CD4-positive, alpha-beta T cell (primary cell): Measurements from ENCODE around the gene NMB. TPM values are rescaled to one million over a fixed set of nuclear protein-coding genes. Genes with fewer than 3 reads are reported as not detected.
A peak's percentile ranks its signal among the peaks of the same experiment; 100 is the strongest.

Experiments
- ATAC-seq: fragments of 200-7000 bp; cut with Tn5 transposase; one replicate; pipeline ENCODE4 v1.10.0; 2022; ENCODE audit warnings: mild to moderate bottlenecking; ENCODE audit not compliant: poor library complexity
- CTCF ChIA-PET: fragments of 350-600 bp; sonication (Branson Sonifier 250); formaldehyde crosslinking; loops from one replicate; lab custom pipeline; 2021; ENCODE audit warnings: antibody characterized with exemption, inconsistent platforms; lab: Charles Lee
- POLR2A ChIA-PET: fragments of 350-600 bp; sonication (Branson Sonifier 250); formaldehyde crosslinking; loops from one replicate; lab custom pipeline; 2021; ENCODE audit warnings: antibody characterized with exemption, inconsistent platforms; lab: Charles Lee
- DNase-seq, 14 experiments: peaks; one replicate each; pipeline ENCODE4 v3.0.0-alpha.2; 2013 to 2020; ENCODE audit warnings: mixed read lengths in 2 of 14
- H3K27ac ChIP-seq, 2 donors: one replicate each; pipeline versions ENCODE4 v1.5.1 to v1.7.0; 2013; ENCODE audit warnings: low read length in 2 of 2, low read depth in 1 of 2, mild to moderate bottlenecking in 1 of 2
- H3K27me3 ChIP-seq, 2 experiments: 1 replicate in 1 of 2; 2 replicates in 1 of 2; pipeline versions ENCODE4 v1.6.1 to v1.7.0; 2013; ENCODE audit warnings: low read length in 2 of 2, control low read depth in 1 of 2, mild to moderate bottlenecking in 1 of 2, moderate library complexity in 1 of 2; ENCODE audit not compliant: insufficient read depth in 2 of 2, control insufficient read depth in 1 of 2
- H3K36me3 ChIP-seq: one replicate; pipeline ENCODE4 v1.6.1; 2013; ENCODE audit warnings: low read length, control low read depth; ENCODE audit not compliant: insufficient read depth
- H3K4me1 ChIP-seq: one replicate; pipeline ENCODE4 v1.6.1; 2013; ENCODE audit warnings: low read length, control low read depth; ENCODE audit not compliant: insufficient read depth
- H3K4me3 ChIP-seq: one replicate; pipeline ENCODE4 v1.5.1; 2013; ENCODE audit warnings: mild to moderate bottlenecking, low read length, moderate library complexity
- H3K9me3 ChIP-seq, 2 experiments: 1 replicate in 1 of 2; 2 replicates in 1 of 2; pipeline versions ENCODE4 v1.6.1 to v1.7.0; 2013; ENCODE audit warnings: low read length in 2 of 2, mild to moderate bottlenecking in 2 of 2, control low read depth in 1 of 2, moderate library complexity in 1 of 2; ENCODE audit not compliant: control insufficient read depth in 1 of 2, insufficient read depth in 1 of 2
- H3K27ac Mint-ChIP-seq: one replicate; pipeline ENCODE4 v1.8.0; 2020; ENCODE audit warnings: mixed read lengths
- H3K27me3 Mint-ChIP-seq: one replicate; pipeline ENCODE4 v1.8.0; 2021; ENCODE audit warnings: mixed read lengths
- H3K36me3 Mint-ChIP-seq: one replicate; pipeline ENCODE4 v1.8.0; 2021; ENCODE audit warnings: low read depth, mixed read lengths
- H3K4me1 Mint-ChIP-seq: one replicate; pipeline ENCODE4 v1.8.0; 2021; ENCODE audit warnings: low read depth, mixed read lengths
- H3K4me3 Mint-ChIP-seq: one replicate; pipeline ENCODE4 v1.8.0; 2020; ENCODE audit warnings: mild to moderate bottlenecking, mixed read lengths
- H3K9me3 Mint-ChIP-seq: one replicate; pipeline ENCODE4 v1.8.0; 2020; ENCODE audit warnings: mixed read lengths
- CTCF ChIP-seq: fragments of 200-600 bp; IDR thresholded peaks from one replicate; pipeline ENCODE4 v1.8.0; 2022; ENCODE audit warnings: antibody characterized with exemption, mild to moderate bottlenecking
- intact Hi-C, 2 experiments: fragments of 100-400 bp; cut with DNase I in 1 of 2; cut with micrococcal nuclease in 1 of 2; formaldehyde crosslinking; loops; one replicate each; pipeline versions ENCODE4 v1.15.1 to v1.9.0; 2023 to 2025; cut with DNase I, micrococcal nuclease
- total RNA-seq, 174 experiments: library from RNA in 2 of 174; stranded (reverse) in 2 of 174; gene quantifications; one replicate each; pipeline ENCODE4 v1.2.3 and lab custom pipeline; 2021 to 2026

Gene NMB
- total RNA-seq, 2 experiments from 2014 or later = 2.2 to 3.7 TPM

- intact Hi-C loops = no loop called here
- H3K36me3 Mint-ChIP-seq = peaks cover 61% of the 10 kb centered on the region
- peaks cover 11% of the 10 kb centered on the region for H3K36me3 ChIP-seq
- H3K27ac ChIP-seq = no peak overlapping the region
- no peak overlapping the region for H3K27ac Mint-ChIP-seq
- ChIA-PET POLR2A (no interaction called here), CTCF (no interaction called here)
- peaks cover 22% of the 10 kb centered on the region for H3K4me1 ChIP-seq
- no peaks in the 10 kb centered on the region for H3K27me3 Mint-ChIP-seq
- H3K4me1 Mint-ChIP-seq = peaks cover 34% of the 10 kb centered on the region
- DNase-seq (no peak), ATAC-seq (no peak)
- H3K9me3 ChIP-seq = no peaks in the 10 kb centered on the region
- H3K9me3 Mint-ChIP-seq = no peaks in the 10 kb centered on the region
- H3K27me3 ChIP-seq = no peaks in the 10 kb centered on the region
- H3K4me3 Mint-ChIP-seq = no peak overlapping the region
- no peak overlapping the region for H3K4me3 ChIP-seq
- TF ChIP-seq CTCF = no peak
These were observed 49.2 kb downstream of the NMB start for GRCh38 chr15:84608707-84609284.

- Histone ChIP-seq H3K4me1 (peaks cover 29% of the 10 kb centered on the region), H3K27ac (no peak overlapping the region), H3K27me3 (no peaks in the 10 kb centered on the region), H3K36me3 (peaks cover 14% of the 10 kb centered on the region), H3K4me3 (no peak overlapping the region), H3K9me3 (no peaks in the 10 kb centered on the region)
- no peaks in the 10 kb centered on the region for H3K27me3 Mint-ChIP-seq
- H3K4me3 Mint-ChIP-seq = no peak overlapping the region
- TF ChIP-seq CTCF = no peak
- intact Hi-C loops = no loop called here
- no peak for DNase-seq
- H3K36me3 Mint-ChIP-seq = peaks cover 65% of the 10 kb centered on the region
- no peaks in the 10 kb centered on the region for H3K9me3 Mint-ChIP-seq
- no peak overlapping the region for H3K27ac Mint-ChIP-seq
- ChIA-PET POLR2A (interaction anchor here (1.1 to 1.4 kb wide), 3 partner anchors 8 to 47 kb away, joined by 3 to 4 read pairs (median 4); partner anchors contain the start of gene WDR73), CTCF (no interaction called here)
- no peak for ATAC-seq
- H3K4me1 Mint-ChIP-seq = peaks cover 43% of the 10 kb centered on the region
These were observed 51.3 kb downstream of the NMB start for GRCh38 chr15:84606653-84607120.

GRCh38 chr15:84605554-84605882, 52.5 kb downstream of the NMB start:
- intact Hi-C loops = no loop called here

More at GRCh38 chr15:84605554-84605882, 52.5 kb downstream of the NMB start:
- H3K9me3 ChIP-seq = no peaks in the 10 kb centered on the region
- no peaks in the 10 kb centered on the region for H3K27me3 ChIP-seq
- peaks cover 70% of the 10 kb centered on the region for H3K36me3 Mint-ChIP-seq
- no peaks in the 10 kb centered on the region for H3K9me3 Mint-ChIP-seq
- H3K4me1 ChIP-seq = peaks cover 36% of the 10 kb centered on the region
- no peaks in the 10 kb centered on the region for H3K27me3 Mint-ChIP-seq
- H3K36me3 ChIP-seq = peaks cover 14% of the 10 kb centered on the region
- POLR2A ChIA-PET = interaction anchor here (1.4 to 1.5 kb wide), 2 partner anchors 26 to 29 kb away, joined by 4 to 5 read pairs; no protein-coding TSS in a partner anchor
- peak overlapping the region; percentile 8 for H3K4me3 ChIP-seq
- CTCF ChIA-PET = no interaction called here
- no peak for ATAC-seq
- DNase-seq = no peak
- no peak overlapping the region for H3K4me3 Mint-ChIP-seq
- peak overlapping the region in 1 of 2 donors; percentile 24 for H3K27ac ChIP-seq
- no peak overlapping the region for H3K27ac Mint-ChIP-seq
- peaks cover 48% of the 10 kb centered on the region for H3K4me1 Mint-ChIP-seq
- TF ChIP-seq CTCF = no peak

Other genes with a start within 250 kb of the NMB start
- 1 to 10 TPM; 3.8 to 5.0 TPM for gene ZSCAN2, start 57.2 kb downstream of the NMB start, total RNA-seq
- 10 to 100 TPM; 17.8 to 23.7 TPM for gene WDR73, start 3.9 kb downstream of the NMB start, total RNA-seq
- gene SEC11A, start 57.9 kb upstream of the NMB start, total RNA-seq = 10 to 100 TPM; 44.1 to 47.0 TPM
- 10 to 100 TPM; 37.5 to 38.2 TPM for gene ZNF592, start 90.4 kb upstream of the NMB start, total RNA-seq
- gene ALPK3, start 159.2 kb upstream of the NMB start, total RNA-seq = under 1 TPM; 0.14 TPM
- not detected for gene SLC28A1, start 226.5 kb upstream of the NMB start, total RNA-seq